ENCODE data around the gene PHACTR1.

- TF ChIP-seq CTCF (IDR thresholded peaks at IDR 0.05) (no peak), POLR2A (IDR thresholded peaks at IDR 0.05) (no peak)
Observed at GRCh38 chr6:13248994-13249393, 532.4 kb downstream of the PHACTR1 start.
